OCI-LY7 (cell line): ENCODE measurements around the gene GNG5. TPM values are rescaled to one million over a fixed set of nuclear protein-coding genes. Genes with fewer than 3 reads are reported as not detected.

Experiments used
- BruUV-seq: library from RNA; stranded (reverse); fragments of 400-500 nt; replicated peaks from 2 replicates; lab custom pipeline; 2021; lab: Mats Ljungman, UMichigan
- CTCF ChIA-PET: fragments of 300-600 bp; sonication (Branson Sonifier 250); formaldehyde crosslinking; loops from one replicate; lab custom pipeline; 2022; ENCODE audit warnings: antibody characterized with exemption; ENCODE audit not compliant: unreplicated experiment; lab: Charles Lee
- POLR2A ChIA-PET: fragments of 300-600 bp; sonication (Branson Sonifier 250); formaldehyde crosslinking; loops from one replicate; lab custom pipeline; 2022; ENCODE audit warnings: antibody characterized with exemption; lab: Charles Lee
- DNase-seq: peaks from one replicate; pipeline ENCODE4 v3.0.0-alpha.2; 2015; ENCODE audit warnings: low spot score
- H2AFZ ChIP-seq: fragments of 200-600 bp; sonication (generic), shearing (Covaris generic); 2 replicates; pipeline ENCODE4 v1.6.1; 2014; ENCODE audit warnings: mild to moderate bottlenecking, antibody characterized with exemption, low read length, moderate library complexity
- H3K27ac ChIP-seq: fragments of 200-600 bp; sonication (generic); 2 replicates; pipeline ENCODE4 v1.5.1; 2014; ENCODE audit warnings: mixed run types, low read depth, mild to moderate bottlenecking, moderate library complexity, low read length, inconsistent platforms; ENCODE audit not compliant: poor library complexity, severe bottlenecking
- H3K36me3 ChIP-seq: fragments of 200-600 bp; sonication (generic); 2 replicates; pipeline ENCODE4 v1.6.1; 2014; ENCODE audit warnings: mild to moderate bottlenecking, antibody characterized with exemption, low read length, moderate library complexity, mixed read lengths; ENCODE audit not compliant: insufficient read depth
- H3K4me1 ChIP-seq: fragments of 200-600 bp; sonication (generic); 2 replicates; pipeline ENCODE4 v1.5.1; 2014; ENCODE audit warnings: mild to moderate bottlenecking, low read length; ENCODE audit not compliant: insufficient read depth, poor library complexity, severe bottlenecking
- H3K4me2 ChIP-seq: fragments of 200-600 bp; sonication (generic); 2 replicates; pipeline ENCODE4 v1.6.1; 2014; ENCODE audit warnings: mild to moderate bottlenecking, low read length
- H3K4me3 ChIP-seq: fragments of 200-600 bp; sonication (generic); 2 replicates; pipeline ENCODE4 v1.5.1; 2014; ENCODE audit warnings: mild to moderate bottlenecking, low read depth, low read length; ENCODE audit not compliant: poor library complexity, severe bottlenecking
- H3K79me2 ChIP-seq: fragments of 200-600 bp; sonication (generic); 2 replicates; pipeline ENCODE4 v1.6.1; 2016; ENCODE audit warnings: low read depth, mild to moderate bottlenecking, low read length, moderate library complexity, mixed read lengths; ENCODE audit not compliant: insufficient read depth
- H3K9me2 ChIP-seq: fragments of 200-600 bp; sonication (generic); 2 replicates; pipeline ENCODE4 v1.6.1; 2016; ENCODE audit warnings: mild to moderate bottlenecking, low read length, mixed read lengths; ENCODE audit not compliant: insufficient read depth
- H3K9me3 ChIP-seq: fragments of 200-600 bp; sonication (generic); 2 replicates; pipeline ENCODE4 v1.6.1; 2014; ENCODE audit warnings: mild to moderate bottlenecking, mixed run types, low read length, mixed read lengths
- H4K20me1 ChIP-seq: fragments of 200-600 bp; sonication (generic); 2 replicates; pipeline ENCODE4 v1.6.1; 2014; ENCODE audit warnings: mild to moderate bottlenecking, antibody characterized with exemption, low read length, moderate library complexity, mixed read lengths; ENCODE audit not compliant: insufficient read depth
- CTCF ChIP-seq: fragments of 200-600 bp; sonication (generic); conservative IDR thresholded peaks from 2 replicates; pipeline ENCODE4 v1.5.1; 2014; ENCODE audit warnings: mild to moderate bottlenecking, antibody characterized with exemption, low read length, moderate library complexity, mixed read lengths
- EZH2phosphoT487 ChIP-seq: fragments of 200-600 bp; sonication (generic); IDR thresholded peaks from 2 replicates; pipeline ENCODE4 v1.6.1; 2018; ENCODE audit warnings: low read depth, borderline replicate concordance, mild to moderate bottlenecking, mixed run types, antibody characterized with exemption, low read length, moderate library complexity, mixed read lengths
- intact Hi-C: fragments of 100-400 bp; cut with micrococcal nuclease; formaldehyde crosslinking; loops from one replicate; pipeline ENCODE4 v1.10.0; 2022; ENCODE audit not compliant: unreplicated experiment
- total RNA-seq, 2 experiments: library from RNA; depleted of rRNA in 1 of 2; stranded (reverse); fragments of >200 nt in 1 of 2; shearing (Covaris generic) in 1 of 2; gene quantifications; 2 replicates each; pipeline ENCODE4 v1.2.3, GENCODE V29; 2014 to 2022

GNG5 gene
- total RNA-seq, 2 experiments from 2014 or later = 45.1 to 115 TPM

- DNase-seq = no peak
- H2AFZ ChIP-seq = no peak overlapping the region
- no peaks in the 10 kb centered on the region for H3K4me1 ChIP-seq
- H3K4me3 ChIP-seq = no peak overlapping the region
- ChIA-PET CTCF (no interaction called here), POLR2A (no interaction called here)
- H3K9me2 ChIP-seq = no peaks in the 10 kb centered on the region
- TF ChIP-seq CTCF = no peak
- TF ChIP-seq EZH2phosphoT487 = no peak
- no TSS peak for BruUV-seq
- intact Hi-C loops = no loop called here
- no peaks in the 10 kb centered on the region for H3K79me2 ChIP-seq
- H3K27ac ChIP-seq = no peak overlapping the region
- H4K20me1 ChIP-seq = no peaks in the 10 kb centered on the region
- no peak overlapping the region for H3K4me2 ChIP-seq
- H3K9me3 ChIP-seq = no peaks in the 10 kb centered on the region
- H3K36me3 ChIP-seq = no peaks in the 10 kb centered on the region
Observed at GRCh38 chr1:84538599-84538998, 32.2 kb upstream of the GNG5 start.

DNA sequence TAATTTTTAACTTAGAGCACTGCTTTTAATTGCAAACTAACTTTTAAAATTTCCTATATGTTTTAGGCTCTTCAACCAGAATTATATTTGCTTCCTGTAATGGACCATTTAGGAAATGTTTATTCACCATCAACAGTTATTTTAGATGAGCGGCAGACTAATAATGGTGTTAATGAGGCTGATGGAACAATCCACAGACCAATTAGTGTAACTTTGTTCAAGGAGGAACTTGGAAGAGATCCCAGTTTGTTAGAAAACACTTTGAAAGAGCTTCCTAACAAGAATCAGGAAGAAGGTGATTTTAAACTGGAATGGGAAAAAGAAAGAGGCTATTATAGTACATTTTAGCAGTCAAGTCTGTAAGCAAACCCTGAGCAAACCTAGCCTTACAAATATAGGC lies 19.4 kb upstream of the GNG5 start:
- ChIA-PET CTCF (no interaction called here), POLR2A (interaction anchor here (0.6 to 1.5 kb wide), 3 partner anchors 18 to 71 kb away, joined by 3 to 4 read pairs (median 3); no protein-coding TSS in a partner anchor)
- no peaks in the 10 kb centered on the region for H3K9me2 ChIP-seq
- H3K79me2 ChIP-seq = no peaks in the 10 kb centered on the region
- H3K4me2 ChIP-seq = no peak overlapping the region
- no peak overlapping the region for H3K4me3 ChIP-seq
- TF ChIP-seq CTCF (no peak), EZH2phosphoT487 (no peak)
- DNase-seq = no peak
- intact Hi-C loops = no loop called here
- H3K36me3 ChIP-seq = no peaks in the 10 kb centered on the region
- no peak overlapping the region for H3K27ac ChIP-seq
- no peaks in the 10 kb centered on the region for H3K9me3 ChIP-seq
- no peak overlapping the region for H2AFZ ChIP-seq
- no peaks in the 10 kb centered on the region for H3K4me1 ChIP-seq
- no TSS peak for BruUV-seq
- H4K20me1 ChIP-seq = no peaks in the 10 kb centered on the region; the same call in 1 of the 2 replicates

GRCh38 chr1:84524590-84524989 lies 18.2 kb upstream of the GNG5 start:
- no peaks in the 10 kb centered on the region for H3K36me3 ChIP-seq
- BruUV-seq = no TSS peak
- no peak overlapping the region for H3K4me2 ChIP-seq
- H3K79me2 ChIP-seq = no peaks in the 10 kb centered on the region
- H3K4me1 ChIP-seq = no peaks in the 10 kb centered on the region
- no peaks in the 10 kb centered on the region for H3K9me2 ChIP-seq
- TF ChIP-seq EZH2phosphoT487 (no peak), CTCF (no peak)
- H3K27ac ChIP-seq = no peak overlapping the region
- ChIA-PET POLR2A (interaction anchor here (0.7 to 0.9 kb wide), 2 partner anchors 8 to 18 kb away, joined by 3 read pairs; partner anchors contain the start of genes GNG5 and SPATA1), CTCF (no interaction called here)
- intact Hi-C loops = no loop called here
- H2AFZ ChIP-seq = no peak overlapping the region
- H4K20me1 ChIP-seq = no peaks in the 10 kb centered on the region; the same call in 1 of the 2 replicates
- no peak for DNase-seq
- no peak overlapping the region for H3K4me3 ChIP-seq
- H3K9me3 ChIP-seq = no peaks in the 10 kb centered on the region
